ENCODE measurements around the gene CBLN3. TPM values are rescaled to one million over a fixed set of nuclear protein-coding genes. Genes with fewer than 3 reads are reported as not detected.
A peak's percentile ranks its signal among the peaks of the same experiment; 100 is the strongest.

The CBLN3 gene
- total and polyA plus RNA-seq, 2 experiments from 2014 or later, result 2.4 to 5.6 TPM

- H4K20me1 ChIP-seq (ENCODE audit: insufficient read depth), result no peaks in the 10 kb centered on the region
- peak overlapping the region; percentile 84 for H3K4me3 ChIP-seq
- H3K79me2 ChIP-seq (ENCODE audit: insufficient read depth), result peaks cover 36% of the 10 kb centered on the region
- peaks cover 3% of the 10 kb centered on the region; the same call in 1 of the 2 replicates for H3K36me3 ChIP-seq (ENCODE audit: low read depth)
- H3K9me2 ChIP-seq (ENCODE audit: insufficient read depth), result no peaks in the 10 kb centered on the region
- H3F3A ChIP-seq (ENCODE audit: insufficient read depth), result peaks cover 25% of the 10 kb centered on the region
- TF ChIP-seq EZH2 (IDR thresholded peaks at IDR 0.05; ENCODE audit: insufficient read depth, poor library complexity, severe bottlenecking), result no peak
- no peak for TF ChIP-seq EZH2phosphoT487 (IDR thresholded peaks at IDR 0.05; ENCODE audit: insufficient read depth, low read depth)
- peak overlapping the region; percentile 90 for H2AFZ ChIP-seq
- peak; percentile 38 for DNase-seq
- H3K27ac ChIP-seq, result peak overlapping the region; percentile 100
- H3K9me3 ChIP-seq (ENCODE audit: low read depth), result no peaks in the 10 kb centered on the region
- H3K27me3 ChIP-seq (replicated peaks; ENCODE audit: insufficient read depth), result no peaks in the 10 kb centered on the region
- peak overlapping the region; percentile 98 for H3K9ac ChIP-seq
- in situ Hi-C loops (cut with MboI), result no loop called here
- peak overlapping the region; percentile 88 for H3K4me2 ChIP-seq (ENCODE audit: unreplicated experiment)
- WGBS, 2 experiments (ENCODE audit: low coverage in 1 of 2, low lambda C conversion rate in 2 of 2, missing lambda C conversion rate in 2 of 2), result 19 to 21% methylated on average over 7 of the region's 7 CpGs
- H3K4me1 ChIP-seq (ENCODE audit: insufficient read depth), result 0 out of 2 replicates have a peak, but pooled peaks cover 8% of the 10 kb centered on the region
Observed at GRCh38 chr14:24443053-24443665, 13.7 kb upstream of the CBLN3 start.

GRCh38 chr14:24442240-24443052 lies 13.0 kb upstream of the CBLN3 start, which contains the start of gene SDR39U1:
SDR39U1 (minus strand) TSS chr14:24442776; CDS start chr14:24442769, 7 bp downstream.
- Histone ChIP-seq H2AFZ (peak within 1 kb of the TSS; percentile 90), H3K4me1 (ENCODE audit: insufficient read depth) (0 out of 2 replicates have a peak, but pooled peaks cover 8% of the 10 kb centered on the region), H3K9me2 (ENCODE audit: insufficient read depth) (no peaks in the 10 kb centered on the region), H3K27ac (peak within 1 kb of the TSS; percentile 100), H4K20me1 (ENCODE audit: insufficient read depth) (no peaks in the 10 kb centered on the region), H3K9me3 (ENCODE audit: low read depth) (no peaks in the 10 kb centered on the region), H3K4me3 (peak within 1 kb of the TSS; percentile 84), H3K27me3 (replicated peaks; ENCODE audit: insufficient read depth) (no peaks in the 10 kb centered on the region), H3F3A (ENCODE audit: insufficient read depth) (peaks cover 25% of the 10 kb centered on the region), H3K9ac (peak within 1 kb of the TSS; percentile 98), H3K79me2 (ENCODE audit: insufficient read depth) (peaks cover 44% of the 10 kb centered on the region), H3K36me3 (ENCODE audit: low read depth) (peaks cover 9% of the 10 kb centered on the region; the same call in 1 of the 2 replicates), H3K4me2 (ENCODE audit: unreplicated experiment) (peak within 1 kb of the TSS; percentile 95)
- TF ChIP-seq EZH2phosphoT487 (IDR thresholded peaks at IDR 0.05; ENCODE audit: insufficient read depth, low read depth) (no peak), EZH2 (IDR thresholded peaks at IDR 0.05; ENCODE audit: insufficient read depth, poor library complexity, severe bottlenecking) (no peak)
- in situ Hi-C loops (cut with MboI), result no loop called here
- WGBS, 2 experiments (ENCODE audit: low coverage in 1 of 2, low lambda C conversion rate in 2 of 2, missing lambda C conversion rate in 2 of 2), result 1 to 3% methylated on average over 45 to 52 of the region's 52 CpGs
- DNase-seq, result peak; percentile 100

- Histone ChIP-seq H3K27me3 (replicated peaks; ENCODE audit: insufficient read depth) (no peaks in the 10 kb centered on the region), H3K79me2 (ENCODE audit: insufficient read depth) (peaks cover 49% of the 10 kb centered on the region), H3K27ac (peak overlapping the region; percentile 100), H3K4me3 (peak overlapping the region; percentile 84), H3K4me1 (ENCODE audit: insufficient read depth) (0 out of 2 replicates have a peak, but pooled peaks cover 8% of the 10 kb centered on the region), H4K20me1 (ENCODE audit: insufficient read depth) (no peaks in the 10 kb centered on the region), H3F3A (ENCODE audit: insufficient read depth) (peaks cover 25% of the 10 kb centered on the region), H3K4me2 (ENCODE audit: unreplicated experiment) (peak overlapping the region; percentile 95), H3K9ac (peak overlapping the region; percentile 98), H3K9me2 (ENCODE audit: insufficient read depth) (no peaks in the 10 kb centered on the region), H3K36me3 (ENCODE audit: low read depth) (peaks cover 9% of the 10 kb centered on the region; the same call in 1 of the 2 replicates), H3K9me3 (ENCODE audit: low read depth) (no peaks in the 10 kb centered on the region), H2AFZ (peak overlapping the region; percentile 81; the same call in 1 of the 2 replicates)
- 4 to 9% methylated on average over 5 to 12 of the region's 12 CpGs for WGBS, 2 experiments (ENCODE audit: low coverage in 1 of 2, low lambda C conversion rate in 2 of 2, missing lambda C conversion rate in 2 of 2)
- no peak for TF ChIP-seq EZH2 (IDR thresholded peaks at IDR 0.05; ENCODE audit: insufficient read depth, poor library complexity, severe bottlenecking)
- no peak for TF ChIP-seq EZH2phosphoT487 (IDR thresholded peaks at IDR 0.05; ENCODE audit: insufficient read depth, low read depth)
- in situ Hi-C loops (cut with MboI), result no loop called here
- DNase-seq, result peak; percentile 80
Observed at GRCh38 chr14:24441904-24442239, 12.4 kb upstream of the CBLN3 start.

DNA sequence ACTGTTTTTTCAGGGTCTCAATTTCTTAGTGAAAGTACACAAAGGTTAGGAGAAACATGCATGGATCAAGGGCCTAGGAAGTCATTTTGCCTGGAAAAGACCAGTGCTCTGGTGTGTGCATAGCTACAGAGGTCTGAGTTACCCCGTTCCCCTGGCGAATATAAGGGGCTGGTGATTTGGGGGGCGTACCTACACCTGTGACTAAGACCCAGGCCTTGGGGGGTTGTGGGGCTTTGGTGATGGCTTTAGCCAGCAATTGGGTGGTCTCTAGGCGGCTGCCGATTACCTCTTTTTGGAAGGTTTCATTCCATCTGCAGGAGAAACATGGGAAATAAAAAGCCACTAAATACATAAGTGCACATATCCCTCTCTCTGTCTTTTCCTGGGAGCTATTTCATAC lies 12.0 kb upstream of the CBLN3 start:
- Histone ChIP-seq H3K9me3 (ENCODE audit: low read depth) (no peaks in the 10 kb centered on the region), H4K20me1 (ENCODE audit: insufficient read depth) (no peaks in the 10 kb centered on the region)
- in situ Hi-C loops (cut with MboI), result no loop called here

More for the DNA sequence above, 12.0 kb upstream of the CBLN3 start:
- H3K27me3 ChIP-seq (replicated peaks; ENCODE audit: insufficient read depth), result no peaks in the 10 kb centered on the region
- DNase-seq, result no peak
- H2AFZ ChIP-seq, result no peak overlapping the region
- H3K9me2 ChIP-seq (ENCODE audit: insufficient read depth), result no peaks in the 10 kb centered on the region
- H3F3A ChIP-seq (ENCODE audit: insufficient read depth), result peaks cover 26% of the 10 kb centered on the region
- peak overlapping the region; percentile 95 for H3K4me2 ChIP-seq (ENCODE audit: unreplicated experiment)
- peak overlapping the region; percentile 98 for H3K9ac ChIP-seq
- 58 to 63% methylated on average over 5 of the region's 5 CpGs for WGBS, 2 experiments (ENCODE audit: low coverage in 1 of 2, low lambda C conversion rate in 2 of 2, missing lambda C conversion rate in 2 of 2)
- TF ChIP-seq EZH2phosphoT487 (IDR thresholded peaks at IDR 0.05; ENCODE audit: insufficient read depth, low read depth) (no peak), EZH2 (IDR thresholded peaks at IDR 0.05; ENCODE audit: insufficient read depth, poor library complexity, severe bottlenecking) (no peak)
- H3K4me3 ChIP-seq, result peak overlapping the region; percentile 84
- H3K79me2 ChIP-seq (ENCODE audit: insufficient read depth), result peaks cover 49% of the 10 kb centered on the region
- peak overlapping the region; percentile 100 for H3K27ac ChIP-seq
- peaks cover 9% of the 10 kb centered on the region; the same call in 1 of the 2 replicates for H3K4me1 ChIP-seq (ENCODE audit: insufficient read depth)
- peaks cover 10% of the 10 kb centered on the region; the same call in 1 of the 2 replicates for H3K36me3 ChIP-seq (ENCODE audit: low read depth)

Data from GM23248 (cell line).